ENCODE measurements around the gene PIP5K1C.

Gene PIP5K1C

GRCh38 chr19:3645067-3645396 is 55.2 kb downstream of the PIP5K1C start:
- H3K27ac ChIP-seq (ENCODE audit: low read depth, low read length), result no peak overlapping the region

GRCh38 chr19:3644351-3645066 is 55.8 kb downstream of the PIP5K1C start:
- H3K9me3 ChIP-seq (ENCODE audit: control insufficient read depth, insufficient read depth, low read depth, low read length), result no peaks in the 10 kb centered on the region
- H3K4me3 ChIP-seq (ENCODE audit: low read depth, low read length), result no peak overlapping the region
- no peak overlapping the region for H3K27ac ChIP-seq (ENCODE audit: low read depth, low read length)
- peaks cover 40% of the 10 kb centered on the region for H3K36me3 ChIP-seq (ENCODE audit: control insufficient read depth, insufficient read depth, low read length)
- no peaks in the 10 kb centered on the region for H3K27me3 ChIP-seq (ENCODE audit: control insufficient read depth, insufficient read depth, low read length)
- no peak overlapping the region for H3K9ac ChIP-seq (ENCODE audit: low read length)
- no peaks in the 10 kb centered on the region for H3K4me1 ChIP-seq (ENCODE audit: control insufficient read depth, insufficient read depth, low read length)

More at GRCh38 chr19:3645067-3645396, 55.2 kb downstream of the PIP5K1C start:
- Histone ChIP-seq H3K4me3 (ENCODE audit: low read depth, low read length) (no peak overlapping the region), H3K9ac (ENCODE audit: low read length) (no peak overlapping the region), H3K27me3 (ENCODE audit: control insufficient read depth, insufficient read depth, low read length) (no peaks in the 10 kb centered on the region), H3K36me3 (ENCODE audit: control insufficient read depth, insufficient read depth, low read length) (peaks cover 37% of the 10 kb centered on the region), H3K9me3 (ENCODE audit: control insufficient read depth, insufficient read depth, low read depth, low read length) (no peaks in the 10 kb centered on the region), H3K4me1 (ENCODE audit: control insufficient read depth, insufficient read depth, low read length) (no peaks in the 10 kb centered on the region)

GRCh38 chr19:3643674-3644313 is 56.5 kb downstream of the PIP5K1C start:
- Histone ChIP-seq H3K27ac (ENCODE audit: low read depth, low read length) (no peak overlapping the region), H3K4me3 (ENCODE audit: low read depth, low read length) (no peak overlapping the region), H3K9me3 (ENCODE audit: control insufficient read depth, insufficient read depth, low read depth, low read length) (no peaks in the 10 kb centered on the region), H3K4me1 (ENCODE audit: control insufficient read depth, insufficient read depth, low read length) (no peaks in the 10 kb centered on the region), H3K27me3 (ENCODE audit: control insufficient read depth, insufficient read depth, low read length) (no peaks in the 10 kb centered on the region), H3K9ac (ENCODE audit: low read length) (no peak overlapping the region), H3K36me3 (ENCODE audit: control insufficient read depth, insufficient read depth, low read length) (peaks cover 46% of the 10 kb centered on the region)

- Histone ChIP-seq H3K36me3 (ENCODE audit: control insufficient read depth, insufficient read depth, low read length) (peaks cover 49% of the 10 kb centered on the region), H3K27ac (ENCODE audit: low read depth, low read length) (no peak overlapping the region), H3K9me3 (ENCODE audit: control insufficient read depth, insufficient read depth, low read depth, low read length) (no peaks in the 10 kb centered on the region), H3K27me3 (ENCODE audit: control insufficient read depth, insufficient read depth, low read length) (no peaks in the 10 kb centered on the region), H3K9ac (ENCODE audit: low read length) (no peak overlapping the region), H3K4me3 (ENCODE audit: low read depth, low read length) (peak overlapping the region; percentile 50), H3K4me1 (ENCODE audit: control insufficient read depth, insufficient read depth, low read length) (no peaks in the 10 kb centered on the region)
These were observed 57.1 kb downstream of the PIP5K1C start for GRCh38 chr19:3642987-3643673.

DNA sequence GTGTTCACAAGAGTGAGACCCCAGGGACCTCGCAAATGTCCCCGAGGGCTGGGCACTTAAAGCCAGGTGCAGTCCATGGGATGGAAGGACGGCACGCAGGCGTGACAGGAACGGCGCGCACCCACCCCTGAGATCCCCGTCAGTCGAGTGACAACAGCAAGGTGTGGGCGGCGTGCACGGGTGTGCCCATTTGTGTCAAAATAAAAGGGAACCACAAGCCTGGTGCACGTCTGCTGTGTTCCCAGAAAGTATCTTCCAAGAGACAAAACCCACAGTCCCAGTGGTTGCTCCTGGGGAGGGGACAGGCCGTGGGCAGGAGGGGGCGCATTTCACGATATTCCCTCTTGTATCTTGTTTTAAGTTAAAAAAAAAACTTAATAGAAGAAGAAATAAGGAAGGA is 58.0 kb downstream of the PIP5K1C start:
- H3K4me1 ChIP-seq (ENCODE audit: control insufficient read depth, insufficient read depth, low read length), result no peaks in the 10 kb centered on the region
- no peaks in the 10 kb centered on the region for H3K9me3 ChIP-seq (ENCODE audit: control insufficient read depth, insufficient read depth, low read depth, low read length)
- no peak overlapping the region for H3K4me3 ChIP-seq (ENCODE audit: low read depth, low read length)
- no peak overlapping the region for H3K27ac ChIP-seq (ENCODE audit: low read depth, low read length)
- no peaks in the 10 kb centered on the region for H3K27me3 ChIP-seq (ENCODE audit: control insufficient read depth, insufficient read depth, low read length)
- H3K9ac ChIP-seq (ENCODE audit: low read length), result no peak overlapping the region
- H3K36me3 ChIP-seq (ENCODE audit: control insufficient read depth, insufficient read depth, low read length), result peaks cover 56% of the 10 kb centered on the region

- H3K4me1 ChIP-seq (ENCODE audit: control insufficient read depth, insufficient read depth, low read length), result no peaks in the 10 kb centered on the region
- H3K9ac ChIP-seq (ENCODE audit: low read length), result no peak overlapping the region
- H3K4me3 ChIP-seq (ENCODE audit: low read depth, low read length), result no peak overlapping the region
- H3K9me3 ChIP-seq (ENCODE audit: control insufficient read depth, insufficient read depth, low read depth, low read length), result no peaks in the 10 kb centered on the region
- peaks cover 61% of the 10 kb centered on the region for H3K36me3 ChIP-seq (ENCODE audit: control insufficient read depth, insufficient read depth, low read length)
- H3K27me3 ChIP-seq (ENCODE audit: control insufficient read depth, insufficient read depth, low read length), result no peaks in the 10 kb centered on the region
- no peak overlapping the region for H3K27ac ChIP-seq (ENCODE audit: low read depth, low read length)
These were observed 58.6 kb downstream of the PIP5K1C start for GRCh38 chr19:3641515-3642269.

DNA sequence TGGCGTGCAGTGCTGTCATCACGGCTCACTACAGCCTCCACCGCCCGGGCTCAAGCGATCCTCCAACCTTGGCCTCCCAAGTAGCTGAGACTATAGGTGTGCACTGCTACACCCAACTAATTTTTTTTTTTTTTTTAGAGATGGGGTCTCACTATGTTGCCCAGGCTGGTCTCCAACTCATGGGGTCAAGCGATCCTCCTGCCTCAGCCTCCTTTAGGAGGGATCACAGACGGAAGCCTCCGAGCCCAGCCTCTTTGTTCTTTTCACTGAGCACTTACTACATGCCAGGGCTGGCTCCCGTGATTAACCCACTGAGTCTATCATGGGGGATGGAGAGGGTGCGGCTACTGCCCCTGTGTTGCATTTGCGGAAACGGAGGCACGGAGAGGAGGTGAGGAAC is 60.8 kb downstream of the PIP5K1C start:
- Histone ChIP-seq H3K36me3 (ENCODE audit: control insufficient read depth, insufficient read depth, low read length) (peaks cover 51% of the 10 kb centered on the region), H3K4me1 (ENCODE audit: control insufficient read depth, insufficient read depth, low read length) (no peaks in the 10 kb centered on the region), H3K27ac (ENCODE audit: low read depth, low read length) (no peak overlapping the region), H3K9me3 (ENCODE audit: control insufficient read depth, insufficient read depth, low read depth, low read length) (no peaks in the 10 kb centered on the region), H3K4me3 (ENCODE audit: low read depth, low read length) (no peak overlapping the region), H3K9ac (ENCODE audit: low read length) (no peak overlapping the region), H3K27me3 (ENCODE audit: control insufficient read depth, insufficient read depth, low read length) (no peaks in the 10 kb centered on the region)

GRCh38 chr19:3638208-3639193 is 61.8 kb downstream of the PIP5K1C start:
- Histone ChIP-seq H3K9me3 (ENCODE audit: control insufficient read depth, insufficient read depth, low read depth, low read length) (no peaks in the 10 kb centered on the region), H3K4me3 (ENCODE audit: low read depth, low read length) (no peak overlapping the region), H3K27ac (ENCODE audit: low read depth, low read length) (no peak overlapping the region), H3K4me1 (ENCODE audit: control insufficient read depth, insufficient read depth, low read length) (no peaks in the 10 kb centered on the region), H3K36me3 (ENCODE audit: control insufficient read depth, insufficient read depth, low read length) (peaks cover 50% of the 10 kb centered on the region), H3K9ac (ENCODE audit: low read length) (no peak overlapping the region), H3K27me3 (ENCODE audit: control insufficient read depth, insufficient read depth, low read length) (no peaks in the 10 kb centered on the region)

GRCh38 chr19:3637621-3638020 is 62.6 kb downstream of the PIP5K1C start:
- no peaks in the 10 kb centered on the region for H3K4me1 ChIP-seq (ENCODE audit: control insufficient read depth, insufficient read depth, low read length)
- H3K9me3 ChIP-seq (ENCODE audit: control insufficient read depth, insufficient read depth, low read depth, low read length), result no peaks in the 10 kb centered on the region
- H3K36me3 ChIP-seq (ENCODE audit: control insufficient read depth, insufficient read depth, low read length), result peaks cover 54% of the 10 kb centered on the region
- H3K27ac ChIP-seq (ENCODE audit: low read depth, low read length), result no peak overlapping the region
- H3K4me3 ChIP-seq (ENCODE audit: low read depth, low read length), result no peak overlapping the region
- no peaks in the 10 kb centered on the region for H3K27me3 ChIP-seq (ENCODE audit: control insufficient read depth, insufficient read depth, low read length)
- H3K9ac ChIP-seq (ENCODE audit: low read length), result no peak overlapping the region

- H3K9ac ChIP-seq (ENCODE audit: low read length), result no peak overlapping the region
- no peaks in the 10 kb centered on the region for H3K4me1 ChIP-seq (ENCODE audit: control insufficient read depth, insufficient read depth, low read length)
- peaks cover 56% of the 10 kb centered on the region for H3K36me3 ChIP-seq (ENCODE audit: control insufficient read depth, insufficient read depth, low read length)
- H3K27ac ChIP-seq (ENCODE audit: low read depth, low read length), result no peak overlapping the region
- H3K27me3 ChIP-seq (ENCODE audit: control insufficient read depth, insufficient read depth, low read length), result no peaks in the 10 kb centered on the region
- H3K4me3 ChIP-seq (ENCODE audit: low read depth, low read length), result no peak overlapping the region
- no peaks in the 10 kb centered on the region for H3K9me3 ChIP-seq (ENCODE audit: control insufficient read depth, insufficient read depth, low read depth, low read length)
These were observed 63.3 kb downstream of the PIP5K1C start for GRCh38 chr19:3636962-3637361.
